ENCODE data around the gene ADCYAP1R1.

The ADCYAP1R1 gene

DNA sequence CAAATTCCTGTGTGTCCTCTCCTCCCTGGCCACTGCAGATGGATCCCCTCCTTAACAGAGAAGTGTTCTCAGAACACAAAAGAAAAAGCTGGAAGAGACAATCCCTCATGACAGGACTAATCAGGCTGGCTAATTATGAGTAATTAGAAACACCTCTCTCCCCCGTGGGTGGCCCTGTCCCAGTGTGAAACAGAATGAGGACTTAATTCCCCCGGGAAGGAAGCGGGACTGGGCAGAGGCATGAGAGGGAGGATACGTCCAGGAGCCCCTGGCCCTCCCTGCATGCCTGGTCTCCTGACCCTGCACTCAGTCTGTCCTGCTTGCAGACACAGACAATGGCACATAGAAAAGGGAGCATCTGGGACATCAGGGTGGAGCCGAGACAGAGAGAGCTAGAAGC lies 7.6 kb upstream of the ADCYAP1R1 start:
- DNase-seq: no peak

DNA sequence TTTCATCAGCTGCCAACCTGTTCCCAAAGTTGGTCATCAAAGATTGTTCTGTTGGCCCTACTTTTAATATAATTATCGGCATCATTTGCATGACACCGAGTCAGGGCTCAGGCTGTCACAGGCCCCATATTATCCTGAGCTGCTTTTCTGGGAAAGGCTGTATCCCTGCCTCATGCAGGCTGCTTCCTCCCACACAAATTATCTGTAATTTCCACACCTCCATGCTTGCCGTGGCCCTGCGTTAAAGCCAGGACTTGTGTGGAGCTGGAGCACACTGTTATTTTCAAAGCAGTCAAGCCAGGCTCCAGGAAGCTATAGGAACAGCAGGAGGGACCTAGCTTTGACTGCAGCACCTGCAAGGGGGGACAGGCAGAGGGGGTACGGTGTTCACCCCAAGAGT lies 5.4 kb upstream of the ADCYAP1R1 start:
- DNase-seq: no peak

DNA sequence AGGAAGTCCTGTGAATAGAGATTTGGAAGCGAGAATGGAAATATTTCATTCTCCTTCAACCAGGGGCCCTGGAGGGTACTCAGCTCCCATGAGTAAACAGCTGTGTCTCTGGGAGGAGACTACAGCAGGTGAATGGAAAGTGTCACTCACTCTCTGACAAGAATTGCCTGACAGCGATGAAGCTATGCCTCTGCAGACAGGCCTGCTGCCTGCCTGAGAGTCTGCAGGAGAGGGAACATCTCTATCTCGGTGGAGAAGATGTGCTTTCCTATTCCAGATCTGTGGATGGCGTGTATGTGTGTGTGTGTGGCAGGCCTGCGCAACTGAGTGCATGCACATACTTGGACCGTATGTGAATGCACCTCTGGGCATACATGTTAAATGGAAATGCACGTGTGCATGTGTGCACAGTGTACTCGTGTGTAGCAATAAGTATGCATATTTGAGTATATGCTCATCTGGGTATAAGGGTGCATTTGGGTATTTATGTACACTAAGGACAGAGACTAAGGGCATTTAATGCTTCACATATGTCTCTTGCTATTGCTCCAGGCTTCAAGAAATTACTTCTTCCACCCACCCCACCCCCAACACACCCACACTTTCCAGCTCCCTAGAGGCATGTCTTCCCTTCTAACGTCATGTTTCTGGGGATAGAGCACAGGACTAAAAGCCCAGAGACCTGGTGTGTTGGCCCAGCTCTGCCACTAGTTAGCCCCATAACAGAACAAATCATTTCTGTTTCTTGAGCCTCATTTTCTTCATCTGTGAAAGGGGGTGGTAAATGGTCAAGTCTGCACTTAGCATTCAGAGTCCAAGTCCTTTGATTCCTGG lies 4.6 kb upstream of the ADCYAP1R1 start:
- DNase-seq: no peak

DNA sequence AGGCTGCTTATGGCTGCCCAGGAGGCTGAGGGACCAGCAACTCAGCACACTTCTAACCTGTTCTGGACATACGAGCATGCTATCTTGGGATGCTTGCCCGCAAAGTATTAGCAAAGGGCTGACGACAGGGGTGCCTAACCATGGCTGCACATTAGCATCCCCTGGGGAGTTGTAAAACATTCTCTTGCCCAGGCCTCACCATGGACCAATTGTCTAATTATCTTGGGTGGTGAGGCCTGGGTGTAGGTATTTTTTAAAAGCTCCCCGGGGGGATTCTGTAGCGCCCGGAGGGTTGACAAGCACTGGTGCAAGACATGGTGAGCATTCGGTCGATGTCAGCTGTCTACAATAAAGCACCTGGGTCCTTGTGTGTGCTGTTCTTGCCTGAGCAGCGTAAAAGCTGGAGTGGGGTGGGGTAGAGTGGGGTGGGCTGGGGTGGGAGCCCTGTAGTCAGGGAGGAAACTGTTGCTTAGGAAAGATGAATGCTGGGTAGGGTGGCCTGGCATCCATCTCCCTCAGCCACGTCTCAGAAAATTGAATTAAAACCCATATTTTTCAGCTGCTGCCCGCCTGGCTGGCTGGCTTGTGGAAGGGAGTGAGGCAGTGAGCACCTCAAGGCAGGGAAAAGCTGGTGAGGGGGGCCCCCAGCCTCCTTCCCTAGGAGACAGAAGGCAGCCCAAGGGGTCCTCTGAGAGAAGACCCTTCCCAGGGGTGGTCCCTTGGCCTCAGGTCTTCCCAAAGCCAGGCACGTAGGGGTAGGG lies 2.9 kb upstream of the ADCYAP1R1 start:
- DNase-seq: no peak

DNA sequence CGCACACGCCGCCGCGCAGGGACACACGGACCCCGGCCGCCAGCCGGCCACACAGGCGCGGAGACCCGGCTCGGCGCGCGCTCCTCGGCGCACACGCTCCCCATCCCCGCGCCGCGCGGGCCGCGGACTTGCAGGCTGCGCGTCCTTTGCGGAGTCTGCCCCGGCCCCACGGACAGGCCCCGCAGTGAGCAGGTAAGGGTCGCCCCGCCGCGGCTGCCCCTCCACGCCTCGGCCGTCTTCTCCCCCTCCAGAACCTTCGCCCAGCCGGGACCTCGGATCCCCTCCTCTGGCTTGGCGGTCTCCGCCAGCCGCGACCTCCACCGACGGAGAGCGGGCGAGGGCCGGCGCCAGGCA lies 356 bp downstream of the ADCYAP1R1 start:
- no peak for DNase-seq

DNA sequence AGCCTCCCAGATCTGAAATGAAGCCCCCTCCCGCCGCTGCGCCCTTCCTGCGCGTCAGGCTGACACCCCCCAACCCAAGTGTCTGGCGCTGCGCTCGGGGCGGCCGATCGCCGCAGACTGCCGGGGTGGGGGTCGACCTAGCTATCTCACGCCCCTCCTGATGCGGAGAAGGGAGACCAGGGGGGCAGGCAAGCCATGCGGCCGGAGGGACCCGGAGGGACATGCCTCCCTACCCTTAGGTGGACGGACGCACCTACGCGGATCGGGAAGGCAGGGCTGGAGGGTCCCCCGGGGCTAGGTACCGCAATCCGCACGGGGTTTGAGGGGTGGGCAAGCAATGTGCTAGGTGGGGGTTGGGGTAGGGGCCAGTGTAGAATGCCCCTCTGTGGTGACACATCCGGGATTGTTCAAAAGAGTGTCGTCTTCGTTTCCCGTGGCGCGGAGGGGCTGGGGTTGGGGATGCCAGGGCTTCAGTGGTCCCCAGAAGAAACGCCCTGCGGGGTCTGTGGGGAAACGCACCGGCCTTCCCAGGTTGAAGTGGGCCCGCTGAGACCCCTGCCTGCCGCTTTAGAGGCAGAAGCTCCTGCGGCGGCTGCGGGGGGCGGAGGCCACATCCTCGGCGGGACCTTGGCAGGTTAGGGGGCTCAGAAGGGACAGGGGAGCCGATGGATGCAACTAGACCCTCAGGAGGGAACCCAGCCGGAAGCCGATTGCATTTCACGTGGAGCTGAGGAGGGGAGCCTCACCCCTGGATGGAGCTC lies 913 bp downstream of the ADCYAP1R1 start:
- DNase-seq: no peak

DNA sequence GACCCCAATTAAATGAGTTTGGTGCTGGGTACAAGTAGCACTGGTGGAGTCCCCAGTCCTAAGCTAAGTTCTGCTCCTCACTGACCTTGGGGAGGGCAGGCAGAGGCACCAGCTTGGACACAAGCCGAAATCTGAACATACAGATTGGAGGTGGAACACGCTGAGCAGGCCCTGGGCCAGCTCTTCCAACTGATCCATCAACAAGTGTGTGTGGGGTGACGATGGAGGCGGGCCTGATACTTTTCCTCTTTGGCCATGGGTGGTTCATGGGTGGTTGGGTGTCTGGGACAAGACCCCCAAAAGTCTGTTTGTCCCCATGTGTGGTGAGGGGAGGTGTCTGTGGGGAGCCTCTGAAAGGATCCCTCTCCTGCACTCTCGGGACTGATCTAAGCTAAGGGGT lies 1.9 kb downstream of the ADCYAP1R1 start:
- no peak for DNase-seq

DNA sequence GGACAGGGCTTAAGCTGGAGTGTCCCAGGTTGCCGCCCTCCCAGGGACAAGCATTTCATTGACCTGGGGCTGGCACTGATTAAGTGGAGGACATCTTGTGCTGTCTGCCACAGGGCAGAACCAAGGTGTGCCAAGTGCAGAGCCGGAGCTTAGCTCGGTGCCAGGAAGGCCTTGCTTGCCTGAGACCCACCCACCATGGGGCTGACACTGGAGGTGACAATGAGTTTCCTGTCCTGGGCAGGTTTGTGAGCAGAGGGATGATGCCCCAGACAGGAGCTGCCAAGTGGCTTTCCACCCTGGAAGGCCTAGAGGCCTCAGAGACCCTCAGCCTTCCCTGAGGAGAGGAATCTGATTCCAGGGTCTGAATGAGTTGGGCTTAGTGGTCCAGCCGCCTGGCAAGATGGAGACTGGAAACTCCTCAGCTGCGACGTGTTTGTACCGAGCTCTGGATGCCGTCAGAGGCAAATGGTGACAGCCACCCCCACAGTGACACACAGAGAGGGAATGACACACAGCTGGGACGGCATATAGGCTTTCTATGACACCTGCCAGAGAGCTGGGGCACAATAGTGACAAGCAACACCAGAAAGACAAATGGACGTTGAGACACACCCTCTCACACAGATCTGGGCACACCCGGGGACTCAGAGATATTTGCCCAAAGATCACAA lies 2.6 kb downstream of the ADCYAP1R1 start:
- DNase-seq: no peak

DNA sequence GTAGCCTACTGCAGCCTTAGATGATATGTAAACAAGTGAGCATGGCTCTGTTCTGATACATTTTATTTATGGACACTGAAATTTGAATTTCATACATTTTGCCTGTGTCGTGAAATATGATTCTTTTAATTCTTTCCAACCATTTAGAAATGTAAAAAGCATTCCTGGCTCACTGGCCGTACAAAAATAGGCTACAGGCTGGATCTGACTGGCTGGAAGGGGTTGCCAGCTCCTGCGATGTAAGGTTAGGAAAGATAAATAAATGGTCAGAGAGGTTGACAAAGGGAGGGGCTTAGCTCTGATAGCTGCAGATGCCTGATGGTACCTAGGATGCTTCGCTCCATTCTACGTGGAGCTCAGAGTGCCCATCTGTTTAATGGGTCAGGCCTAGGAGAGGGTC lies 3.4 kb downstream of the ADCYAP1R1 start:
- no peak for DNase-seq

DNA sequence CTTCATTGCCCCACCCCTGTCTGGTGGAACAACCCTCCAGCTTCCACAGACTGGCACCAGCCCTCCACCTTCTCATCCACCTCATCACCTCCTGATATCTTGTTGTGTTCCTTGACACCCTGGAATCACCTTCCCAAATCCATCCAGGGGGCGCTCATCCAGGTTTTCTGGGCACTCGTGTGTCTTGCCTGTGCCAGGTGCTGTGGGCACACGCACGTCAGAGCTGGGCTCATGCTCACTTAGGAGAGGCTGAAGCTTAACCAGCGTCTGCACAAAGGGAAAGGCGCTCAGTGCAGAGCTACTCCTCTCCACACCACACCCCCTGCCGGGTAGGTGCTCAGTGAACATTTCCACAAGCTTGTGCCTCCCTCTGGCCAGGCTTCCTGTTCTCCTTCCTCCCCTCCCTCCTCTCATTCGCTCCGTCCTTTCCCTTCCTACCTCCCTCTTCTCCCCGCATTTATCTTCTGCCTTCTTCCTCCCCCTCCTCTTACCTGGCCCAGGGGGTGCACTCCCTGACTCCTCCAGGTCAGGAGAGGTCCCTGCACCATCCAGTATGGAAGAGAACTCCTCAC lies 4.8 kb downstream of the ADCYAP1R1 start:
- DNase-seq: no peak

DNA sequence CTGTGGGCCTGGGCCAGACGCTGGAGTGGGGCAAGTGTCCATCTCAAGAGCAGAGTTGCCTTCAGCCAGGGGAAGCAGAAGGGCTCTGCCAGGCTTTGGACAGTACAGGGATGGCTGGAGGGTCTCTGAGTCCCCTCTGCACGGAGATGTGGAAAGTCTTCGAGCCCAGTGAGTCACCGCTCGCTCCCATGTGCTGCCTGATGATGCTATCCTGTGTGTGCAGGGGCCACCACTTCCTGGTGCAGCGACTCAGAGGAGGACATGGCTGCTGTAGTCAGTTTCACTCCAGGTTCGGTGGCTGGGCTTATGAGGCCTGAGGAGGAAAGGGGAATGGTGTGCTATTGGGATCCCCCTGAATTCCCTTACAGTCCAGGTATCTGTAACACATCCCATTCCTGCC lies 6.0 kb downstream of the ADCYAP1R1 start:
- DNase-seq: no peak

DNA sequence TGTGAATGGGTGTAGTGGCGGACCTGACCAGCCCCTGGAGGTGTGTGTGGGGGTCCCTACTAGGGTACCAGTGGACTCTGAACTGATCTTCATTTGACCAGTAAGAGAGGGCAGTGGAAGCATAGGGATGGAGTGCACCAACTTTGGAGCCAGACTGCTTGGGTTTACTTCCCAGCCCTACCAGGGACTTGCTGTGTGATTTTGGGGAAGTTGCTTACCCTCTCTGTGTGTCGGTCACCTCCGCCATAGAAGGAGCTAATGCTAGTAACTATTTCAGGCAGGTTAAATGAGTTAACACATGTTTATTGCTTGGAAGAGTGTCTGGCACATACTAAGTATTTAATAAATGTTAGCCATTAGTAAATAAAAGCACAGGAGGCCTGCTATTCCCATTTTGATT lies 6.6 kb downstream of the ADCYAP1R1 start:
- DNase-seq: no peak

DNA sequence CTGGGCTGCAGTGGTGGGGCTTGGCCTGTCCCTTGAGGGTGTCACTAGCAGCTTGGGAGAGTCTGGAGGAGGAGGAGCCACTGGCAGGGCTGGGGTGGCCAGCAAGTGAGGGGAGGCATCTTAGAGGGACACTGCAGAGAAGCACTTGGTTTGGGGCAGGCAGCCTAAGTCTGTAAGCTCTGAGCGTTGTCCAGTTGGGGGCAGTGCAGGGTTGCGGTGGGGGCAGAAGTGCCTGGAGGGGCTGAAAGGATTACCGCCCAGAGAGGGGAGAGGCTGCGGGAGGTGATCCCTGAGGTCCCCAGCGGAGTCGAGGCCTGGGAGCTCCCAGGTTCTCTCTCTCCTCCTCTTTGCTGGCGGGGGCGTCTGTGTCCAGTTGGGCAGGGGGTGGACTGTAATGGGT lies 7.4 kb downstream of the ADCYAP1R1 start:
- DNase-seq: no peak

DNA sequence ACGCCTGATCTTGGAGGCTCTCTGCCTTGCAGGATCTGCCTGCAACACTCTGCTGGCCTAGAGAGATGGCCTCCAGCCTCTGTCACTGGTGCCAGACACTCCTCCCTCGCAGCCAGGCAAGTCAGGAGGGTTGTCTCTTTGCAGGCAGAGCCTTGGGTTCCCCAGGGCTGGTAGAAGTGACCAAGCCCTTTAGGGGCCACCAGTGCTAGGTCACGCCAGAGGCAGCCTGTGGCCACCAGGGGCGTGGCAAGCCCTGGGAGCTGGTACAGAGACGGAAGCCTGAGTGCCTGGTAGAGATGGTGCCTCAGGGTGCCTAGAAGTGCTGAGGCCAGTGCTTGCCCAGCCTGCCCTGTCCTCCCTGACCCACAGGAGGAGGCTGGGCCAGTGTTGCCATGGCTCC lies 9.1 kb downstream of the ADCYAP1R1 start:
- no peak for DNase-seq

DNA sequence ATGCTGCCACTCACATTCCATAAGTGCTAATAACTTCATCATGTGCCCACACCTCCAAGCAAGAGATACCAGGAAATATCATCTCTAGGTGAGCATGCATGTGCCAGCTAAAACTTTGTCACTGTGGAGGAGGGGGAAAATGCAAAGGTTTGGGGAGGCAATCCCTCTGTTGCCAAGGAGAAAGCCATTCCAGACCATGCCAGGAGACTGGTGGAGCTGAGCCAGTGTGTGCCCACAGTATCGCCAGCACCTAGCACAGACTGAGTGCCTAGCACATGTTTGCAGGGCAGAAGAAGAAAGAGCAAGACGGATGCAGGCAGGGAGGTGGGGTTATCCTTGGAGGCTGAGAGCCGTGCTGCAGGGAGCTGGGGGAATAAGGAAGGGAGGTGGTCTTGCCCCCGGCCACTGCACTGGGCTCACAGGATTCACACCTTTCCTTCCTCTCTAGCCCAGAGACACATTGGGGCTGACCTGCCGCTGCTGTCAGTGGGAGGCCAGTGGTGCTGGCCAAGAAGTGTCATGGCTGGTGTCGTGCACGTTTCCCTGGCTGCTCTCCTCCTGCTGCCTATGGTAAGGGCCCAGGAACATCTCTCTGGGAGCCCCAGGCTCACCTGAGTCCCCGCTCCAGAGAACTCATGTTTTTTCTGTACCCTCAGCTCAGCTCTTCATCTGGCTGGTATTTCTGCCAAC lies 10.8 kb downstream of the ADCYAP1R1 start:
- no peak for DNase-seq

DNA sequence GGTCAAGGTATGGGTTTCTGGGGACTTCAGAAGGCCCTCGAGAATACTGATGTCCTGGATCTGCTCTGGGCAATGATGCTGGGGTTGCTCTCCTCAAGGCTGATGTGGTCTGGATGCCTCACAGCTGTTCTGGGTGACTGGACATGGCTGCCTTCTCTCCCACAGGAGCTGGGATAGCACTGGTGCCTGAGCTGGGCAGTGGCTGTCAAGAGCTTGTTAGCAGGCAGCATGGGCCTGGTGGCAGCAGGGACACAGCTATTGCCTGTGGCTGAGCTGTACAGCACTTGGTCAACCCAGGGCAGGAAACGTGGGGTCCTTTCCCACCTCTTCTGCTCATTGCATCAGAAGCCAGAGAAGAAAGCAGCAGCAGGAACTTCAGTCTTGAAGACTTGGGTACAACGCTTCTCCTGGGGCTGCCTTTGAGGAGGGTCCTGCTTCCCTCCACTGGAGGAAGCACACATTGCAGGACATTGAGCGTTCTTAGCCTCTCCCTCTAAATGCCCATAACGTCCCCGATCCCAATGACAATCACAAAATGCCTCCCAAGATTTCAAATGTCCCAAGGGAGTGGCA lies 13.0 kb downstream of the ADCYAP1R1 start:
- DNase-seq: no peak

DNA sequence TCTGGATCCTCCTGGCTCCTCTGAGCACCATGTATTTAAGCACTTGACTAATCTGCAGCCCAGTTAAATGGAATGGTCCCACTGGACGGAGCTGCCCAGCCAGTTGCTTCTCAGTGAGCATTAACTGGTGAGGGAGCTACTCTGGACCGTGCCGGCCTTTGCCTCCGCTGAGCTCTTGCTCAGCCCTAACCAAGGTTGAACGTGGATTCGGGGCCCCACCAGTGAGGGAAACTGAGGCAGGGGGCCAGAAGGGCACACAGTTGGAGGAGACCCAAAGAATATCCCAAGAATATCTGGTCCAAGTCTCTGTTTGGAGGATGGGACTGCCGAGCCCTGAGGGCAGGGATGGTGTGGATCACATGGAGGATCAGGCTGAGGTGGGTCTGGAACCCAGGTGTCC lies 13.7 kb downstream of the ADCYAP1R1 start:
- no peak for DNase-seq

DNA sequence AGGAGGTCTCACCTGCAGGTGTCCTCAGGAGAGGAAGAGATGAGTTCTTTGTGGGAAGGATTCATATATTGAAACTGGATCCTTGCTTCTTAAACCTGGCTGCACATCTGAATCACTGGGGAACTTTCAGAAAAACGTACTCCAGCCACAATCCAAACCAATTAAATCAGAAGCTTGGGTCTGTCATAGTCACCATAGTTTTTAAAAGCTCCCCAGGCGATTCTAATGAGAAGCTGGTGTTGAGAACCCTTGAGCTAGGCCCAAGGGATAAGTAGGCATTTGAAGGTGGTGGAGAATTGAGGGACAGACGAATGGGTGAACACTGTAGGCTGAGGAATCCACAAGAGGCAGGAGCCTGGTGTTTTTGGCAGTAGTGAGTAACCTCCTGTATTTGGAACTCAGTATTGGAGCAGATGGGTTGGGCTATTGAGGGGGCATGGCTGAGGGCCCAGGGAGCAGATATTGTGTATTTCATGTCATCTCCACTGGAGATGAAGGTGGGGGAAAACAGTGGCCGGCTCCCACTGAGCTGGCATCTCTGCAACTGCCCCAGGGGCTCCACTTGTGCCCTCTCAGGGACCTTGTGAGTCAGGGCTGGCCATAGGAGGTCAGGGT lies 14.5 kb downstream of the ADCYAP1R1 start:
- DNase-seq: no peak

DNA sequence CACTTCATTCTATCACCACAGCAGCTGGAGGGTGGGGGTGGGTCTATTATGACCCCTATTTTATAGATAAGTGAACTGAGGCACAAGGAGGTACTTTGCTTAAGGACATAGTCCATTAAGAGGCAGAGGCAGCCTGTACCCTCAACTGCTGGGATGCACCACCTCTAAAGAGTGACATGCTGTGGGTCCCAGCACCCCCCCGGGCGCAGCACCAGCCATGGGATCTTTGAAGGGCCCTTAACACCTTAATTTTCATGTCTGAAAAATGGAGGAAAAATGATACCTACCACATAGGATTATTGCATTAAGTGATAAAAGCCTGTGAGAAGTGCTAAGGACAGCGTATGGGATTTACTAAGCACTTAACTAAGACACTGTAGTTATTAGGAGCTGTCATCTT lies 15.4 kb downstream of the ADCYAP1R1 start:
- no peak for DNase-seq

DNA sequence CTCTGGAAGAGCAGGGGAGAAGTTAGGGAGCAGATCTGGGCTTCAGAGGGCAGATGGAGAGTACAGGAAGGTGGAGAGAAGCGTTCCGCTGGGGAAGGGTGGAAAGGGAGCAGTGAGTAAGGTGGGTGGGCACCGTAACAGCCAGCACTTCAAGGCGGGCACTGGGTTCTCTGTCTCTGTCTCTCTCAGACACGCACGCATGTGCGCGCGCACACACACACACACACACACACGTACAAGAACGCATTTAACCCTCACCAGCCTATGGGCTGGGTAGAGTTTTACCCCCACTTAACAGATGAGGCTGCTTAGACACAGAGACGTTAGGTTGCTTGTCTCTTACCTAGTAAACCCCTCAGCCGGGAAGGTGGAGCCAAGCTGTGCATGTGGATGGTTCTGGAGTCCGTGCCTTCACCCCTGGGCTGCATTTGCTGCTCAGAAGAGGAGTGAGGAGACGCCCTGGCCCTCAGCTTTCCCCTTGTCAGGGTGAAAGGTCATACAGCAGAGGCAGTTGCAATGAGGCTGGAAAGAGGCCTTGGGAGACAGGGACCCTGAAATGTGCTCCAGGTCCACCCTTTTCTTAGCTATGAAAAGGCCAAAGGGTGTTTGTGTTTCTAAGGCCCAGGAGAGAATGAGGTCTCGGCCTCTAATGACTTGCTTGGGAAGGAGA lies 16.0 kb downstream of the ADCYAP1R1 start:
- DNase-seq: no peak
